ENCODE results near the gene CLIP3. TPM values are rescaled to one million over a fixed set of nuclear protein-coding genes. Genes with fewer than 3 reads are reported as not detected.

The CLIP3 gene
- polyA plus RNA-seq, 3 donors = 0.24 TPM; not detected in 2

DNA sequence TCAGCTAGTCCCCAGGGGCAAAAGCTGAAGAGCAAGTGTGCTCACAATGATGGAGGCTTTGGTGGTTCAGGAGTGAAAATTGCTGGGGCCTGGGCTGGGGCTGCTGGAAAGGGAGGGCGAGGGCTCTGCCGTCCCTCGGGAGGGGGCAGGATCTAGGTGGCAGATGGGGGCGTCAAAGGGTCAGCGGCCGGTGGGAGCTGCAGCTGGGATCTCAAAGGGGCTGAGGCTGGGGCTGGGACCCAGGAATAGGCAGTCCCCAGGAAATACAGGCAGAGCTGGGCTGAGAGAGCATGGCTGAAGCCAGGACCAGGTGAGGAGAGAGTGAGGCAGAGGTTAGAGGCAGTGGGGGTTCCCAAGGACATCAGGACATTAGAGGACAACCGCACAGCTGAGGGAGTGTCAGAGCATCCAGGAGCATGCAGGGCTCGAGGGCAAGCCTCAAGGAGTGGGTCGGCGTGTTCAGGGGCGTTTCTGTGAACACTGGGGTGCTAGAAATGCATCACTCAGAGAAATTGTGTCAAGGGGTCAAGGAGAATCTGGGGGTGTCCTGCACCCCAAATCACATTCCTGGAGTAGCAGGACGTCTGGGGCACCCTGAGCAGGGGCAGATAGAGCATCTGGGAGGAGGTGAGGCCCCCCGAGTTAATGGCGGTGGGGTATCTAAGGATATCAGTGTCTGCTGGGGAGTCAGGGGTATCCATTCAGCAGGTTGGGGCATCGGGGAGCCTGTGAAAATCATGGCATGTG is 22.9 kb downstream of the CLIP3 start:
- Histone ChIP-seq H4K20me1 (ENCODE audit: insufficient read depth, low read length) (no peaks in the 10 kb centered on the region), H3K4me2 (replicated peaks; ENCODE audit: extremely low read depth, low read length, poor library complexity, severe bottlenecking) (peak overlapping the region; percentile 67), H3K27me3 (ENCODE audit: control insufficient read depth in 2 of 2, insufficient read depth in 2 of 2, low read length in 2 of 2) (peaks cover 0 to 16% of the 10 kb centered on the region in 2 donors), H3K79me2 (ENCODE audit: insufficient read depth, low read length) (peaks cover 9% of the 10 kb centered on the region), H3K9me3 (replicated peaks in 1 of 2; ENCODE audit: control insufficient read depth in 1 of 2, insufficient read depth in 1 of 2, low read length in 2 of 2) (no peaks in the 10 kb centered on the region), H2AFZ (ENCODE audit: insufficient read depth, low read depth, low read length, poor library complexity, severe bottlenecking) (peak overlapping the region; percentile 53), H3K9ac (ENCODE audit: insufficient read depth, low read length, poor library complexity, severe bottlenecking) (peak overlapping the region; percentile 51), H3K4me1 (ENCODE audit: control insufficient read depth in 1 of 2, insufficient read depth in 2 of 2, low read length in 2 of 2) (peaks cover 11 to 26% of the 10 kb centered on the region in 2 donors), H3K4me3 (replicated peaks in 1 of 3; ENCODE audit: low read depth in 2 of 3, low read length in 3 of 3) (peak overlapping the region in 1 of 3 experiments; percentile 46), H3K36me3 (replicated peaks in 1 of 2; ENCODE audit: control insufficient read depth in 1 of 2, insufficient read depth in 2 of 2, low read length in 2 of 2) (no peaks in the 10 kb centered on the region), H3K27ac (ENCODE audit: low read depth in 1 of 2, low read length in 2 of 2) (no peak overlapping the region)
- no peak for DNase-seq
- Mint-ChIP-seq H3K4me3 (peak overlapping the region; percentile 53 to 71), H3K27me3 (ENCODE audit: low read depth in 3 of 3) (peaks cover 17 to 25% (median 22%) of the 10 kb centered on the region in 3 donors), H3K27ac (peak overlapping the region in 2 of 7 donors; percentile 27 to 82), H3K9me3 (peaks cover 0 to 3% (median 0%) of the 10 kb centered on the region in 7 donors), H3K4me1 (peaks cover 28% of the 10 kb centered on the region), H3K36me3 (peaks cover 7 to 8% of the 10 kb centered on the region in 2 donors)
- intact Hi-C loops (cut with micrococcal nuclease) = loop anchor here (5.0 kb wide), 4 partner anchors 42 to 253 kb away; partner anchors contain the start of genes HSPB6 (in 1 of the 2), PROSER3 (in 1 of the 2), TBCB (in 1 of the 2) and THAP8 (in 1 of the 2)
- TF ChIP-seq, protein P1, sequence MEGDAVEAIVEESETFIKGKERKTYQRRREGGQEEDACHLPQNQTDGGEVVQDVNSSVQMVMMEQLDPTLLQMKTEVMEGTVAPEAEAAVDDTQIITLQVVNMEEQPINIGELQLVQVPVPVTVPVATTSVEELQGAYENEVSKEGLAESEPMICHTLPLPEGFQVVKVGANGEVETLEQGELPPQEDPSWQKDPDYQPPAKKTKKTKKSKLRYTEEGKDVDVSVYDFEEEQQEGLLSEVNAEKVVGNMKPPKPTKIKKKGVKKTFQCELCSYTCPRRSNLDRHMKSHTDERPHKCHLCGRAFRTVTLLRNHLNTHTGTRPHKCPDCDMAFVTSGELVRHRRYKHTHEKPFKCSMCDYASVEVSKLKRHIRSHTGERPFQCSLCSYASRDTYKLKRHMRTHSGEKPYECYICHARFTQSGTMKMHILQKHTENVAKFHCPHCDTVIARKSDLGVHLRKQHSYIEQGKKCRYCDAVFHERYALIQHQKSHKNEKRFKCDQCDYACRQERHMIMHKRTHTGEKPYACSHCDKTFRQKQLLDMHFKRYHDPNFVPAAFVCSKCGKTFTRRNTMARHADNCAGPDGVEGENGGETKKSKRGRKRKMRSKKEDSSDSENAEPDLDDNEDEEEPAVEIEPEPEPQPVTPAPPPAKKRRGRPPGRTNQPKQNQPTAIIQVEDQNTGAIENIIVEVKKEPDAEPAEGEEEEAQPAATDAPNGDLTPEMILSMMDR (IDR thresholded peaks at IDR 0.05) = no peak
- WGBS (ENCODE audit: insufficient coverage) = 67% methylated on average over 14 of the region's 15 CpGs

DNA sequence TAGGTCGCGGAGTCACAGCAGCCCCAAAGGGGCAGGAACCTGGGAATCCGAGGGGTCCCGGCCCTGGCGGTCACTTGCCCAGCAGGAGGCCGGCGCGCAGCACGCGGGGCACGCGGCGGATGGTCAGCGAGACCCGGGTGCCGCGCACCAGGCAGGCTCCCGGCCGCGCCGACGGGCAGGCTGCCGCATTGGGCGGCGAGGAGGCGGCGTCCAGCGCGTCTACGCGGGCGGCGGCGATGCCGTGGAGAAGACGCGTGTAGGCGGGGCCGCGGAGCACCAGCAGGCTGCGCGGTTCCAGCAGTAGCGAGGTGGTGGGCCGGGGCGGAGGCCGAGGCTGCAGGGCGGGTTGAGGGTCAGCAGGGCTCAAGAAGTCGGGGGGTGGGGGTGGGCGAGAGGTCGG is 23.5 kb downstream of the CLIP3 start:
- H3K9me3 Mint-ChIP-seq = peaks cover 0 to 3% (median 0%) of the 10 kb centered on the region in 7 donors
- H3K36me3 Mint-ChIP-seq = peaks cover 7 to 8% of the 10 kb centered on the region in 2 donors
- WGBS (ENCODE audit: insufficient coverage) = 2% methylated on average over 50 of the region's 50 CpGs

More for the DNA sequence above, 23.5 kb downstream of the CLIP3 start:
- peak overlapping the region; percentile 67 for H3K4me2 ChIP-seq (replicated peaks; ENCODE audit: extremely low read depth, low read length, poor library complexity, severe bottlenecking)
- H2AFZ ChIP-seq (ENCODE audit: insufficient read depth, low read depth, low read length, poor library complexity, severe bottlenecking) = peak overlapping the region; percentile 53
- H4K20me1 ChIP-seq (ENCODE audit: insufficient read depth, low read length) = no peaks in the 10 kb centered on the region
- no peaks in the 10 kb centered on the region for H3K9me3 ChIP-seq (replicated peaks in 1 of 2; ENCODE audit: control insufficient read depth in 1 of 2, insufficient read depth in 1 of 2, low read length in 2 of 2)
- peaks cover 22% of the 10 kb centered on the region for H3K4me1 Mint-ChIP-seq
- H3K4me3 Mint-ChIP-seq = peak overlapping the region; percentile 53 to 71
- peak overlapping the region; percentile 51 for H3K9ac ChIP-seq (ENCODE audit: insufficient read depth, low read length, poor library complexity, severe bottlenecking)
- no peak overlapping the region for H3K27ac ChIP-seq (ENCODE audit: low read depth in 1 of 2, low read length in 2 of 2)
- DNase-seq = peak in 1 of 3 donors; percentile 13
- H3K4me1 ChIP-seq (ENCODE audit: control insufficient read depth in 1 of 2, insufficient read depth in 2 of 2, low read length in 2 of 2) = peaks cover 7 to 21% of the 10 kb centered on the region in 2 donors
- peaks cover 0 to 16% of the 10 kb centered on the region in 2 donors for H3K27me3 ChIP-seq (ENCODE audit: control insufficient read depth in 2 of 2, insufficient read depth in 2 of 2, low read length in 2 of 2)
- H3K4me3 ChIP-seq (replicated peaks in 1 of 3; ENCODE audit: low read depth in 2 of 3, low read length in 3 of 3) = peak overlapping the region in 1 of 3 experiments; percentile 46
- H3K36me3 ChIP-seq (replicated peaks in 1 of 2; ENCODE audit: control insufficient read depth in 1 of 2, insufficient read depth in 2 of 2, low read length in 2 of 2) = no peaks in the 10 kb centered on the region
- H3K27me3 Mint-ChIP-seq (ENCODE audit: low read depth in 3 of 3) = peaks cover 17 to 25% (median 22%) of the 10 kb centered on the region in 3 donors
- peaks cover 9% of the 10 kb centered on the region for H3K79me2 ChIP-seq (ENCODE audit: insufficient read depth, low read length)
- intact Hi-C loops (cut with micrococcal nuclease) = no loop called here
- TF ChIP-seq, protein P1 (IDR thresholded peaks at IDR 0.05) = no peak
- no peak overlapping the region for H3K27ac Mint-ChIP-seq

Data from CD14-positive monocyte (primary cell).